Bronchial epithelial cell (primary cell): ENCODE measurements around the gene NTF3. TPM values are rescaled to one million over a fixed set of nuclear protein-coding genes. Genes with fewer than 3 reads are reported as not detected.

Experiments used
- DNase-seq: peaks from one replicate; pipeline ENCODE4 v3.0.0-alpha.2; 2010; ENCODE audit warnings: low read depth
- FAIRE-seq: peaks from 2 replicates; lab custom pipeline; 2011; peaks lifted over from hg19 to GRCh38; lab: Jason Lieb, UNC
- H3K27me3 ChIP-seq: 2 replicates; pipeline ENCODE4 v1.5.1; 2011; ENCODE audit warnings: low read length; ENCODE audit not compliant: control insufficient read depth, insufficient read depth
- H3K36me3 ChIP-seq: 2 replicates; pipeline ENCODE4 v1.5.1; 2011; ENCODE audit warnings: low read length; ENCODE audit not compliant: control insufficient read depth, insufficient read depth
- H3K4me3 ChIP-seq: 2 replicates; pipeline ENCODE4 v1.5.1; 2011; ENCODE audit warnings: mild to moderate bottlenecking, low read depth, low read length, control low read depth
- CTCF ChIP-seq: IDR thresholded peaks from 2 replicates; pipeline ENCODE4 v1.5.1; 2011; ENCODE audit warnings: mild to moderate bottlenecking, moderate library complexity, low read length, control low read depth, inconsistent platforms; ENCODE audit not compliant: insufficient read depth, severe bottlenecking
- total RNA-seq: library from RNA; depleted of rRNA; stranded (reverse); fragments of >200 nt; gene quantifications from 2 replicates; pipeline ENCODE4 v1.2.1, GENCODE V29; 2014

Gene NTF3
- total RNA-seq, 1 donor from 2014 or later: not detected

GRCh38 chr12:5439371-5439771 is 7.5 kb downstream of the NTF3 start:
- TF ChIP-seq CTCF: peak; percentile 15
- FAIRE-seq: no peak
- DNase-seq: no peak
- H3K27me3 ChIP-seq: peaks cover 26% of the 10 kb centered on the region
- H3K36me3 ChIP-seq: no peaks in the 10 kb centered on the region
- H3K4me3 ChIP-seq: no peak overlapping the region

GRCh38 chr12:5439788-5440300 is 7.9 kb downstream of the NTF3 start:
- no peak for FAIRE-seq

GRCh38 chr12:5440978-5441377 is 9.1 kb downstream of the NTF3 start:
- no peak for FAIRE-seq
- no peak for TF ChIP-seq CTCF
- DNase-seq: no peak
- Histone ChIP-seq H3K36me3 (no peaks in the 10 kb centered on the region), H3K4me3 (no peak overlapping the region), H3K27me3 (peaks cover 15% of the 10 kb centered on the region)

More at GRCh38 chr12:5439788-5440300, 7.9 kb downstream of the NTF3 start:
- H3K27me3 ChIP-seq: peaks cover 22% of the 10 kb centered on the region
- no peaks in the 10 kb centered on the region for H3K36me3 ChIP-seq
- no peak for DNase-seq
- H3K4me3 ChIP-seq: no peak overlapping the region
- no peak for TF ChIP-seq CTCF

GRCh38 chr12:5441497-5442236 is 9.8 kb downstream of the NTF3 start:
- Histone ChIP-seq H3K4me3 (no peak overlapping the region), H3K27me3 (peaks cover 15% of the 10 kb centered on the region), H3K36me3 (no peaks in the 10 kb centered on the region)
- FAIRE-seq (peak; percentile 93), DNase-seq (no peak)
- TF ChIP-seq CTCF: no peak

- Histone ChIP-seq H3K4me3 (no peak overlapping the region), H3K27me3 (peaks cover 9% of the 10 kb centered on the region), H3K36me3 (no peaks in the 10 kb centered on the region)
- FAIRE-seq: no peak
- peak; percentile 66 for DNase-seq
- TF ChIP-seq CTCF: peak; percentile 65
These were observed 10.5 kb downstream of the NTF3 start for GRCh38 chr12:5442251-5443006.
